Suprapubic skin (tissue), 4 donors: ENCODE measurements around the gene CEP350.

Experiments
- EP300 ChIP-seq: sonication (generic); formaldehyde crosslinking; IDR thresholded peaks from one replicate; pipeline ENCODE4 v1.6.1; 2017; ENCODE audit warnings: antibody characterized with exemption
- POLR2A ChIP-seq, 2 donors: fragments of 450-650 bp; IDR thresholded peaks; one replicate each; pipeline ENCODE4 v1.6.1; 2017; ENCODE audit warnings: antibody characterized with exemption in 2 of 2, mild to moderate bottlenecking in 2 of 2, moderate library complexity in 2 of 2
- POLR2AphosphoS5 ChIP-seq, 3 donors: sonication (generic); formaldehyde crosslinking; IDR thresholded peaks; one replicate each; pipeline ENCODE4 v1.6.1; 2017; ENCODE audit warnings: antibody characterized with exemption in 3 of 3
- TF ChIP-seq, protein P1 (sequence below), 2 donors: fragments of 200-600 bp in 1 of 2; fragments of 450-650 bp in 1 of 2; sonication (generic) in 1 of 2; IDR thresholded peaks; one replicate each; pipeline ENCODE4 v1.5.1; 2016 to 2019; ENCODE audit warnings: antibody characterized with exemption in 2 of 2, mild to moderate bottlenecking in 1 of 2, moderate library complexity in 1 of 2

DNA sequence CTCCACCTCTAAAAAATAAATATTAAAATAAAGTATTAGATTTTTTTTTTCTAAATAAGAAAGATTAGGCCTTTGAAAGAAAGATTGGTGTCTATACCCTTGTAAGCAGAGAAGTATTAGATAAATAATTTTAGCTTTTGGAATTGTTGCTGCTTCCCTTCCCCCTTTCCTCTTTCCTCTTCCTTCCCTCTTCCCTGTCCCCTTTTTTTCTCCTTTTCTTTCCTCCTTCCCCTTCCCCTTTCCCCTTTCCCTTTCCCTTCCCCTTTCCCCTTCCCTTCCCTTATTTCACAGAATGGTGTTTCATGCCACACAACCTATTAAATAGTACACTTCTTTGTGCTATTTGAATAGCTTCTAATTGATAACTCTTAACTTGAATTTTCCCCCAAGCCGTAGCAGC, 130.3 kb downstream of the CEP350 start:
- TF ChIP-seq, protein P1, sequence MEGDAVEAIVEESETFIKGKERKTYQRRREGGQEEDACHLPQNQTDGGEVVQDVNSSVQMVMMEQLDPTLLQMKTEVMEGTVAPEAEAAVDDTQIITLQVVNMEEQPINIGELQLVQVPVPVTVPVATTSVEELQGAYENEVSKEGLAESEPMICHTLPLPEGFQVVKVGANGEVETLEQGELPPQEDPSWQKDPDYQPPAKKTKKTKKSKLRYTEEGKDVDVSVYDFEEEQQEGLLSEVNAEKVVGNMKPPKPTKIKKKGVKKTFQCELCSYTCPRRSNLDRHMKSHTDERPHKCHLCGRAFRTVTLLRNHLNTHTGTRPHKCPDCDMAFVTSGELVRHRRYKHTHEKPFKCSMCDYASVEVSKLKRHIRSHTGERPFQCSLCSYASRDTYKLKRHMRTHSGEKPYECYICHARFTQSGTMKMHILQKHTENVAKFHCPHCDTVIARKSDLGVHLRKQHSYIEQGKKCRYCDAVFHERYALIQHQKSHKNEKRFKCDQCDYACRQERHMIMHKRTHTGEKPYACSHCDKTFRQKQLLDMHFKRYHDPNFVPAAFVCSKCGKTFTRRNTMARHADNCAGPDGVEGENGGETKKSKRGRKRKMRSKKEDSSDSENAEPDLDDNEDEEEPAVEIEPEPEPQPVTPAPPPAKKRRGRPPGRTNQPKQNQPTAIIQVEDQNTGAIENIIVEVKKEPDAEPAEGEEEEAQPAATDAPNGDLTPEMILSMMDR (IDR thresholded peaks at IDR 0.05): no peak
- no peak for TF ChIP-seq POLR2A (IDR thresholded peaks at IDR 0.05)
- TF ChIP-seq EP300: no peak
- TF ChIP-seq POLR2AphosphoS5 (IDR thresholded peaks at IDR 0.05): no peak
